ENCODE results near the gene MORN1.

MORN1 gene

GRCh38 chr1:2290595-2291510 lies 100.5 kb downstream of the MORN1 start:
- Histone ChIP-seq H3K9me3 (replicated peaks; ENCODE audit: low read length) (no peaks in the 10 kb centered on the region), H3K27me3 (ENCODE audit: control insufficient read depth, insufficient read depth, low read length) (no peaks in the 10 kb centered on the region), H3K4me1 (ENCODE audit: control insufficient read depth, insufficient read depth, low read length) (peaks cover 63% of the 10 kb centered on the region), H3K4me3 (ENCODE audit: low read length) (peak overlapping the region; percentile 59), H3K36me3 (ENCODE audit: insufficient read depth, low read length) (peaks cover 6% of the 10 kb centered on the region), H3K9ac (ENCODE audit: low read depth, low read length) (peak overlapping the region; percentile 82), H3K4me2 (ENCODE audit: low read length) (peak overlapping the region; percentile 88)

GRCh38 chr1:2290171-2290578 lies 101.2 kb downstream of the MORN1 start:
- H3K4me2 ChIP-seq (ENCODE audit: low read length) = peak overlapping the region; percentile 73
- H3K4me3 ChIP-seq (ENCODE audit: low read length) = peak overlapping the region; percentile 27
- no peaks in the 10 kb centered on the region for H3K27me3 ChIP-seq (ENCODE audit: control insufficient read depth, insufficient read depth, low read length)
- H3K4me1 ChIP-seq (ENCODE audit: control insufficient read depth, insufficient read depth, low read length) = peaks cover 63% of the 10 kb centered on the region
- no peaks in the 10 kb centered on the region for H3K36me3 ChIP-seq (ENCODE audit: insufficient read depth, low read length)
- H3K9ac ChIP-seq (ENCODE audit: low read depth, low read length) = peak overlapping the region; percentile 65
- no peaks in the 10 kb centered on the region for H3K9me3 ChIP-seq (replicated peaks; ENCODE audit: low read length)

- H3K27me3 ChIP-seq (ENCODE audit: control insufficient read depth, insufficient read depth, low read length) = no peaks in the 10 kb centered on the region
- H3K36me3 ChIP-seq (ENCODE audit: insufficient read depth, low read length) = peaks cover under 1% of the 10 kb centered on the region
- peak overlapping the region; percentile 73 for H3K4me2 ChIP-seq (ENCODE audit: low read length)
- peaks cover 59% of the 10 kb centered on the region for H3K4me1 ChIP-seq (ENCODE audit: control insufficient read depth, insufficient read depth, low read length)
- peak overlapping the region; percentile 65 for H3K9ac ChIP-seq (ENCODE audit: low read depth, low read length)
- peak overlapping the region; percentile 27 for H3K4me3 ChIP-seq (ENCODE audit: low read length)
- no peaks in the 10 kb centered on the region for H3K9me3 ChIP-seq (replicated peaks; ENCODE audit: low read length)
Observed at GRCh38 chr1:2289607-2290006, 101.7 kb downstream of the MORN1 start.

GRCh38 chr1:2288816-2289536 lies 102.4 kb downstream of the MORN1 start:
- H3K4me3 ChIP-seq (ENCODE audit: low read length) = no peak overlapping the region
- no peak overlapping the region for H3K9ac ChIP-seq (ENCODE audit: low read depth, low read length)

GRCh38 chr1:2288311-2288710 lies 103.0 kb downstream of the MORN1 start:
- H3K4me3 ChIP-seq (ENCODE audit: low read length) = no peak overlapping the region
- H3K9ac ChIP-seq (ENCODE audit: low read depth, low read length) = no peak overlapping the region
- H3K4me1 ChIP-seq (ENCODE audit: control insufficient read depth, insufficient read depth, low read length) = peaks cover 46% of the 10 kb centered on the region
- H3K9me3 ChIP-seq (replicated peaks; ENCODE audit: low read length) = no peaks in the 10 kb centered on the region
- no peaks in the 10 kb centered on the region for H3K27me3 ChIP-seq (ENCODE audit: control insufficient read depth, insufficient read depth, low read length)
- peaks cover 2% of the 10 kb centered on the region for H3K36me3 ChIP-seq (ENCODE audit: insufficient read depth, low read length)
- no peak overlapping the region for H3K4me2 ChIP-seq (ENCODE audit: low read length)

More at GRCh38 chr1:2288816-2289536, 102.4 kb downstream of the MORN1 start:
- H3K4me1 ChIP-seq (ENCODE audit: control insufficient read depth, insufficient read depth, low read length) = peaks cover 53% of the 10 kb centered on the region
- no peak overlapping the region for H3K4me2 ChIP-seq (ENCODE audit: low read length)
- H3K9me3 ChIP-seq (replicated peaks; ENCODE audit: low read length) = no peaks in the 10 kb centered on the region
- H3K36me3 ChIP-seq (ENCODE audit: insufficient read depth, low read length) = peaks cover 2% of the 10 kb centered on the region
- no peaks in the 10 kb centered on the region for H3K27me3 ChIP-seq (ENCODE audit: control insufficient read depth, insufficient read depth, low read length)

- no peak overlapping the region for H3K9ac ChIP-seq (ENCODE audit: low read depth, low read length)
- H3K4me1 ChIP-seq (ENCODE audit: control insufficient read depth, insufficient read depth, low read length) = peaks cover 40% of the 10 kb centered on the region
Observed at GRCh38 chr1:2287649-2288048, 103.7 kb downstream of the MORN1 start.

GRCh38 chr1:2286923-2287322 lies 104.4 kb downstream of the MORN1 start:
- Histone ChIP-seq H3K4me1 (ENCODE audit: control insufficient read depth, insufficient read depth, low read length) (peaks cover 33% of the 10 kb centered on the region), H3K4me3 (ENCODE audit: low read length) (no peak overlapping the region), H3K9ac (ENCODE audit: low read depth, low read length) (no peak overlapping the region)

More at GRCh38 chr1:2287649-2288048, 103.7 kb downstream of the MORN1 start:
- H3K4me2 ChIP-seq (ENCODE audit: low read length) = no peak overlapping the region
- no peak overlapping the region for H3K4me3 ChIP-seq (ENCODE audit: low read length)
- H3K27me3 ChIP-seq (ENCODE audit: control insufficient read depth, insufficient read depth, low read length) = no peaks in the 10 kb centered on the region
- peaks cover 8% of the 10 kb centered on the region for H3K36me3 ChIP-seq (ENCODE audit: insufficient read depth, low read length)
- no peaks in the 10 kb centered on the region for H3K9me3 ChIP-seq (replicated peaks; ENCODE audit: low read length)

GRCh38 chr1:2284932-2285331 lies 106.4 kb downstream of the MORN1 start:
- no peaks in the 10 kb centered on the region for H3K27me3 ChIP-seq (ENCODE audit: control insufficient read depth, insufficient read depth, low read length)
- no peaks in the 10 kb centered on the region for H3K9me3 ChIP-seq (replicated peaks; ENCODE audit: low read length)
- peaks cover 16% of the 10 kb centered on the region for H3K4me1 ChIP-seq (ENCODE audit: control insufficient read depth, insufficient read depth, low read length)
- no peak overlapping the region for H3K4me2 ChIP-seq (ENCODE audit: low read length)
- H3K4me3 ChIP-seq (ENCODE audit: low read length) = no peak overlapping the region
- no peak overlapping the region for H3K9ac ChIP-seq (ENCODE audit: low read depth, low read length)
- H3K36me3 ChIP-seq (ENCODE audit: insufficient read depth, low read length) = peaks cover 11% of the 10 kb centered on the region

More at GRCh38 chr1:2286923-2287322, 104.4 kb downstream of the MORN1 start:
- Histone ChIP-seq H3K4me2 (ENCODE audit: low read length) (no peak overlapping the region), H3K27me3 (ENCODE audit: control insufficient read depth, insufficient read depth, low read length) (no peaks in the 10 kb centered on the region), H3K36me3 (ENCODE audit: insufficient read depth, low read length) (peaks cover 11% of the 10 kb centered on the region), H3K9me3 (replicated peaks; ENCODE audit: low read length) (no peaks in the 10 kb centered on the region)

- Histone ChIP-seq H3K27me3 (ENCODE audit: control insufficient read depth, insufficient read depth, low read length) (no peaks in the 10 kb centered on the region), H3K4me2 (ENCODE audit: low read length) (no peak overlapping the region), H3K9ac (ENCODE audit: low read depth, low read length) (no peak overlapping the region), H3K4me1 (ENCODE audit: control insufficient read depth, insufficient read depth, low read length) (peaks cover 17% of the 10 kb centered on the region), H3K4me3 (ENCODE audit: low read length) (no peak overlapping the region), H3K9me3 (replicated peaks; ENCODE audit: low read length) (no peaks in the 10 kb centered on the region), H3K36me3 (ENCODE audit: insufficient read depth, low read length) (peaks cover 11% of the 10 kb centered on the region)
Observed at GRCh38 chr1:2283991-2284895, 107.1 kb downstream of the MORN1 start.

GRCh38 chr1:2283371-2283990 lies 107.9 kb downstream of the MORN1 start:
- Histone ChIP-seq H3K36me3 (ENCODE audit: insufficient read depth, low read length) (peaks cover 11% of the 10 kb centered on the region), H3K27me3 (ENCODE audit: control insufficient read depth, insufficient read depth, low read length) (no peaks in the 10 kb centered on the region), H3K4me3 (ENCODE audit: low read length) (no peak overlapping the region), H3K9me3 (replicated peaks; ENCODE audit: low read length) (no peaks in the 10 kb centered on the region), H3K4me2 (ENCODE audit: low read length) (no peak overlapping the region), H3K4me1 (ENCODE audit: control insufficient read depth, insufficient read depth, low read length) (peaks cover 17% of the 10 kb centered on the region), H3K9ac (ENCODE audit: low read depth, low read length) (no peak overlapping the region)

Measured in skeletal muscle satellite cell (primary cell).